HepG2 (cell line): ENCODE results near the gene TLE7. TPM values are rescaled to one million over a fixed set of nuclear protein-coding genes. Genes with fewer than 3 reads are reported as not detected.

Experiments used
- BHLHE40 ChIP-seq: IDR thresholded peaks from 2 replicates; pipeline ENCODE4 v1.6.1; 2011; ENCODE audit warnings: low read length, improper control_type of control experiment
- GTF3A ChIP-seq: sonication (generic); formaldehyde crosslinking; conservative IDR thresholded peaks from 2 replicates; pipeline ENCODE4 v1.4.0; 2020; ENCODE audit warnings: mild to moderate bottlenecking, missing genetic modification reagents
- KDM3A ChIP-seq: IDR thresholded peaks from 2 replicates; pipeline ENCODE4 v1.6.1; 2018; ENCODE audit warnings: low read depth, missing compliant biosample characterization
- KDM5A ChIP-seq: fragments of 200-600 bp; sonication (generic); IDR thresholded peaks from 2 replicates; pipeline ENCODE4 v1.7.0; 2018; ENCODE audit warnings: antibody characterized with exemption, mild to moderate bottlenecking, low read length, borderline replicate concordance
- PITX1 ChIP-seq: sonication (generic); formaldehyde crosslinking; IDR thresholded peaks from 2 replicates; pipeline ENCODE4 v1.5.1; 2020; ENCODE audit warnings: mild to moderate bottlenecking, missing genetic modification reagents
- ZNF331 ChIP-seq: sonication (generic); formaldehyde crosslinking; IDR thresholded peaks from 2 replicates; pipeline ENCODE4 v1.4.0; 2020; ENCODE audit warnings: missing genetic modification reagents
- ZNF775 ChIP-seq: sonication (generic); formaldehyde crosslinking; IDR thresholded peaks from 2 replicates; pipeline ENCODE4 v1.4.0; 2020; ENCODE audit warnings: missing genetic modification reagents, mild to moderate bottlenecking, moderate library complexity, borderline replicate concordance
- polyA plus RNA-seq, 8 experiments: library from polyadenylated mRNA; depleted of rRNA in 3 of 8; stranded (reverse) in 7 of 8; unstranded in 1 of 8; fragments of >200 nt; fragmentation: Illumina TruSeq in 4 of 8; extraction: Trizol in 4 of 8; gene quantifications; 2 replicates each; pipeline versions ENCODE4 v1.2.1 to v1.2.3, GENCODE V29; 2011 to 2016; ENCODE audit warnings: low read depth in 4 of 8, missing spikeins in 1 of 8, mixed read lengths in 1 of 8; ENCODE audit not compliant: insufficient read depth in 1 of 8
- total RNA-seq, 5 experiments: library from RNA; depleted of rRNA; stranded (reverse); fragments of >200 nt; fragmentation: Illumina TruSeq; extraction: Trizol; gene quantifications; 2 replicates each; pipeline ENCODE4 v1.2.3, GENCODE V29; 2016; ENCODE audit warnings: low read depth in 1 of 5
- TF ChIP-seq, protein P1 (sequence below): sonication (generic); formaldehyde crosslinking; IDR thresholded peaks from 2 replicates; pipeline ENCODE4 v1.9.0; 2021; ENCODE audit warnings: mild to moderate bottlenecking, missing genetic modification reagents
- TF ChIP-seq, protein P2 (sequence below): sonication (generic); formaldehyde crosslinking; IDR thresholded peaks from 2 replicates; pipeline ENCODE4 v1.4.0; 2020; ENCODE audit warnings: mild to moderate bottlenecking, missing genetic modification reagents
- TF ChIP-seq, protein P3 (sequence below): IDR thresholded peaks from 2 replicates; pipeline ENCODE4 v1.6.1; 2016; ENCODE audit warnings: missing genetic modification reagents, missing compliant biosample characterization
- TF ChIP-seq, protein P4 (sequence below): sonication (generic); formaldehyde crosslinking; IDR thresholded peaks from 2 replicates; pipeline ENCODE4 v1.8.0; 2022; ENCODE audit warnings: mild to moderate bottlenecking, missing genetic modification reagents
- TF ChIP-seq, protein P5 (sequence below): IDR thresholded peaks from 2 replicates; pipeline ENCODE4 v1.6.1; 2016; ENCODE audit warnings: control low read depth
- TF ChIP-seq, protein P6 (sequence below): sonication (generic); formaldehyde crosslinking; IDR thresholded peaks from 2 replicates; pipeline ENCODE4 v1.5.0; 2020; ENCODE audit warnings: missing genetic modification reagents
- TF ChIP-seq, protein P7 (sequence below): sonication (generic); formaldehyde crosslinking; IDR thresholded peaks from 2 replicates; pipeline ENCODE4 v1.4.0; 2020; ENCODE audit warnings: low read depth, mild to moderate bottlenecking, missing genetic modification reagents

Gene TLE7
- total and polyA plus RNA-seq, 2 of the 13 experiments (the other 11 are each of a cell fraction or from before 2014, with no cell fraction given): not detected

DNA sequence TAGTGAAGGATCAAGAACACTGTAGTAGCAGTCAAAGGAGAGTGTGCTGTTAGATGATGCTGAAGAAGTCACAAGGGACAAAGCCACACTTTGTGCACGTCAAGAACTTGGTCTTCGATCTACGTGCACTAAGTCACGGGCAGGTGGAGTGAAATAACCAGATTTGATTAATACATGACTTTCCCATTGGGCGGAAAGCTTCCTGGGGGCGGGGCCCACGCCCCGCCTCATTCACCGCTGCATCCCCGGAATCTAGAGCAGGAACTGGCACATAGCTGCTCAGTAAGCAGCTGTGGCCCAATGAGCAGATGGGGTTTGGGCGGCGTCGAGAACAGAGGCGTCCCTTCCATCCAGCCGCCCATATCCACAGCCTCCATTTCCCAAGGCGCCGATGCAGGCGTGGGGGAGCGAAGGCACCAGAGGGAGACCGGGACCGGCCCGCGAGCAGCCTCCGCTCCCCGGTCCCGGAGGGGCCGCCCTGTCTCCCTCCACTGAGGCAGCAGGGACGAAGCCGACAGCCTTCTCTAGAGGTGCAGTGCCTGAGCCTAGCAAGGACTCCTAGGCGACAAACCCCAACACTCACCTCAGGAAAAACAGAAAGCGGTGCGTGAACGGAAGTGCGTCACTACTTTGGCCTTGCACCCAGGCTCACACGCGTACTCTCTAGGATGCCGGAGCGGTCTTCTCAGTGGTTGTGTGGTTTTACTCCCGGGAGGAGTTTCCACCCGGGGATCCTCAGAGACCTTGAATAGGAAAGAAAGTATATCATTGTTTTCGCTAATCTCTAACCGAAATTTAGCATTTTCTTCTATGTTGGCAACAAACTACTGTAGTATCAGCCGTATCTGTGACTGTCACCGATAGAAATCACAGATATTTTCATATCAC, 42.4 kb upstream of the TLE7 start (continued):
- TF ChIP-seq, protein P1, sequence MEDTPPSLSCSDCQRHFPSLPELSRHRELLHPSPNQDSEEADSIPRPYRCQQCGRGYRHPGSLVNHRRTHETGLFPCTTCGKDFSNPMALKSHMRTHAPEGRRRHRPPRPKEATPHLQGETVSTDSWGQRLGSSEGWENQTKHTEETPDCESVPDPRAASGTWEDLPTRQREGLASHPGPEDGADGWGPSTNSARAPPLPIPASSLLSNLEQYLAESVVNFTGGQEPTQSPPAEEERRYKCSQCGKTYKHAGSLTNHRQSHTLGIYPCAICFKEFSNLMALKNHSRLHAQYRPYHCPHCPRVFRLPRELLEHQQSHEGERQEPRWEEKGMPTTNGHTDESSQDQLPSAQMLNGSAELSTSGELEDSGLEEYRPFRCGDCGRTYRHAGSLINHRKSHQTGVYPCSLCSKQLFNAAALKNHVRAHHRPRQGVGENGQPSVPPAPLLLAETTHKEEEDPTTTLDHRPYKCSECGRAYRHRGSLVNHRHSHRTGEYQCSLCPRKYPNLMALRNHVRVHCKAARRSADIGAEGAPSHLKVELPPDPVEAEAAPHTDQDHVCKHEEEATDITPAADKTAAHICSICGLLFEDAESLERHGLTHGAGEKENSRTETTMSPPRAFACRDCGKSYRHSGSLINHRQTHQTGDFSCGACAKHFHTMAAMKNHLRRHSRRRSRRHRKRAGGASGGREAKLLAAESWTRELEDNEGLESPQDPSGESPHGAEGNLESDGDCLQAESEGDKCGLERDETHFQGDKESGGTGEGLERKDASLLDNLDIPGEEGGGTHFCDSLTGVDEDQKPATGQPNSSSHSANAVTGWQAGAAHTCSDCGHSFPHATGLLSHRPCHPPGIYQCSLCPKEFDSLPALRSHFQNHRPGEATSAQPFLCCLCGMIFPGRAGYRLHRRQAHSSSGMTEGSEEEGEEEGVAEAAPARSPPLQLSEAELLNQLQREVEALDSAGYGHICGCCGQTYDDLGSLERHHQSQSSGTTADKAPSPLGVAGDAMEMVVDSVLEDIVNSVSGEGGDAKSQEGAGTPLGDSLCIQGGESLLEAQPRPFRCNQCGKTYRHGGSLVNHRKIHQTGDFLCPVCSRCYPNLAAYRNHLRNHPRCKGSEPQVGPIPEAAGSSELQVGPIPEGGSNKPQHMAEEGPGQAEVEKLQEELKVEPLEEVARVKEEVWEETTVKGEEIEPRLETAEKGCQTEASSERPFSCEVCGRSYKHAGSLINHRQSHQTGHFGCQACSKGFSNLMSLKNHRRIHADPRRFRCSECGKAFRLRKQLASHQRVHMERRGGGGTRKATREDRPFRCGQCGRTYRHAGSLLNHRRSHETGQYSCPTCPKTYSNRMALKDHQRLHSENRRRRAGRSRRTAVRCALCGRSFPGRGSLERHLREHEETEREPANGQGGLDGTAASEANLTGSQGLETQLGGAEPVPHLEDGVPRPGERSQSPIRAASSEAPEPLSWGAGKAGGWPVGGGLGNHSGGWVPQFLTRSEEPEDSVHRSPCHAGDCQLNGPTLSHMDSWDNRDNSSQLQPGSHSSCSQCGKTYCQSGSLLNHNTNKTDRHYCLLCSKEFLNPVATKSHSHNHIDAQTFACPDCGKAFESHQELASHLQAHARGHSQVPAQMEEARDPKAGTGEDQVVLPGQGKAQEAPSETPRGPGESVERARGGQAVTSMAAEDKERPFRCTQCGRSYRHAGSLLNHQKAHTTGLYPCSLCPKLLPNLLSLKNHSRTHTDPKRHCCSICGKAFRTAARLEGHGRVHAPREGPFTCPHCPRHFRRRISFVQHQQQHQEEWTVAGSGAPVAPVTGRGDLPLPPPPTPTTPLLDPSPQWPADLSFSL: no peak
- peak; percentile 88 for TF ChIP-seq ZNF331
- TF ChIP-seq KDM3A: 0 out of 2 replicates have a peak, but pooled peaks have one; percentile 86
- TF ChIP-seq KDM5A: peak; percentile 97
- TF ChIP-seq, protein P2, sequence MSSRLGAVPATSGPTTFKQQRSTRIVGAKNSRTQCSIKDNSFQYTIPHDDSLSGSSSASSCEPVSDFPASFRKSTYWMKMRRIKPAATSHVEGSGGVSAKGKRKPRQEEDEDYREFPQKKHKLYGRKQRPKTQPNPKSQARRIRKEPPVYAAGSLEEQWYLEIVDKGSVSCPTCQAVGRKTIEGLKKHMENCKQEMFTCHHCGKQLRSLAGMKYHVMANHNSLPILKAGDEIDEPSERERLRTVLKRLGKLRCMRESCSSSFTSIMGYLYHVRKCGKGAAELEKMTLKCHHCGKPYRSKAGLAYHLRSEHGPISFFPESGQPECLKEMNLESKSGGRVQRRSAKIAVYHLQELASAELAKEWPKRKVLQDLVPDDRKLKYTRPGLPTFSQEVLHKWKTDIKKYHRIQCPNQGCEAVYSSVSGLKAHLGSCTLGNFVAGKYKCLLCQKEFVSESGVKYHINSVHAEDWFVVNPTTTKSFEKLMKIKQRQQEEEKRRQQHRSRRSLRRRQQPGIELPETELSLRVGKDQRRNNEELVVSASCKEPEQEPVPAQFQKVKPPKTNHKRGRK: no peak
- TF ChIP-seq, protein P3, sequence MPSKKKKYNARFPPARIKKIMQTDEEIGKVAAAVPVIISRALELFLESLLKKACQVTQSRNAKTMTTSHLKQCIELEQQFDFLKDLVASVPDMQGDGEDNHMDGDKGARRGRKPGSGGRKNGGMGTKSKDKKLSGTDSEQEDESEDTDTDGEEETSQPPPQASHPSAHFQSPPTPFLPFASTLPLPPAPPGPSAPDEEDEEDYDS (CRISPR knock-in tag): peak; percentile 86
- TF ChIP-seq, protein P4, sequence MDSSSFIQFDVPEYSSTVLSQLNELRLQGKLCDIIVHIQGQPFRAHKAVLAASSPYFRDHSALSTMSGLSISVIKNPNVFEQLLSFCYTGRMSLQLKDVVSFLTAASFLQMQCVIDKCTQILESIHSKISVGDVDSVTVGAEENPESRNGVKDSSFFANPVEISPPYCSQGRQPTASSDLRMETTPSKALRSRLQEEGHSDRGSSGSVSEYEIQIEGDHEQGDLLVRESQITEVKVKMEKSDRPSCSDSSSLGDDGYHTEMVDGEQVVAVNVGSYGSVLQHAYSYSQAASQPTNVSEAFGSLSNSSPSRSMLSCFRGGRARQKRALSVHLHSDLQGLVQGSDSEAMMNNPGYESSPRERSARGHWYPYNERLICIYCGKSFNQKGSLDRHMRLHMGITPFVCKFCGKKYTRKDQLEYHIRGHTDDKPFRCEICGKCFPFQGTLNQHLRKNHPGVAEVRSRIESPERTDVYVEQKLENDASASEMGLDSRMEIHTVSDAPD: no peak; the same call in 1 of the 2 replicates
- 0 out of 2 replicates have a peak, but pooled peaks have one; percentile 30 for TF ChIP-seq GTF3A (CRISPR knock-in tag)
- TF ChIP-seq BHLHE40: no peak
- TF ChIP-seq, protein P5, sequence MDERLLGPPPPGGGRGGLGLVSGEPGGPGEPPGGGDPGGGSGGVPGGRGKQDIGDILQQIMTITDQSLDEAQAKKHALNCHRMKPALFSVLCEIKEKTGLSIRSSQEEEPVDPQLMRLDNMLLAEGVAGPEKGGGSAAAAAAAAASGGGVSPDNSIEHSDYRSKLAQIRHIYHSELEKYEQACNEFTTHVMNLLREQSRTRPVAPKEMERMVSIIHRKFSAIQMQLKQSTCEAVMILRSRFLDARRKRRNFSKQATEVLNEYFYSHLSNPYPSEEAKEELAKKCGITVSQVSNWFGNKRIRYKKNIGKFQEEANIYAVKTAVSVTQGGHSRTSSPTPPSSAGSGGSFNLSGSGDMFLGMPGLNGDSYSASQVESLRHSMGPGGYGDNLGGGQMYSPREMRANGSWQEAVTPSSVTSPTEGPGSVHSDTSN (CRISPR knock-in tag): no peak
- peak; percentile 38; the same call in 1 of the 2 replicates for TF ChIP-seq ZNF775 (CRISPR knock-in tag)
- TF ChIP-seq, protein P6, sequence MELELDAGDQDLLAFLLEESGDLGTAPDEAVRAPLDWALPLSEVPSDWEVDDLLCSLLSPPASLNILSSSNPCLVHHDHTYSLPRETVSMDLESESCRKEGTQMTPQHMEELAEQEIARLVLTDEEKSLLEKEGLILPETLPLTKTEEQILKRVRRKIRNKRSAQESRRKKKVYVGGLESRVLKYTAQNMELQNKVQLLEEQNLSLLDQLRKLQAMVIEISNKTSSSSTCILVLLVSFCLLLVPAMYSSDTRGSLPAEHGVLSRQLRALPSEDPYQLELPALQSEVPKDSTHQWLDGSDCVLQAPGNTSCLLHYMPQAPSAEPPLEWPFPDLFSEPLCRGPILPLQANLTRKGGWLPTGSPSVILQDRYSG (CRISPR knock-in tag): no peak; the same call in 1 of the 2 replicates
- TF ChIP-seq, protein P7, sequence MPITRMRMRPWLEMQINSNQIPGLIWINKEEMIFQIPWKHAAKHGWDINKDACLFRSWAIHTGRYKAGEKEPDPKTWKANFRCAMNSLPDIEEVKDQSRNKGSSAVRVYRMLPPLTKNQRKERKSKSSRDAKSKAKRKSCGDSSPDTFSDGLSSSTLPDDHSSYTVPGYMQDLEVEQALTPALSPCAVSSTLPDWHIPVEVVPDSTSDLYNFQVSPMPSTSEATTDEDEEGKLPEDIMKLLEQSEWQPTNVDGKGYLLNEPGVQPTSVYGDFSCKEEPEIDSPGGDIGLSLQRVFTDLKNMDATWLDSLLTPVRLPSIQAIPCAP (CRISPR knock-in tag): 0 out of 2 replicates have a peak, but pooled peaks have one; percentile 68
- peak; percentile 73; the same call in 1 of the 2 replicates for TF ChIP-seq PITX1 (CRISPR knock-in tag)
